HepG2 (cell line): ENCODE data around the gene CAMK1G. TPM values are rescaled to one million over a fixed set of nuclear protein-coding genes. Genes with fewer than 3 reads are reported as not detected.

ENCODE experiments used
- ATAC-seq: fragments of 200-7000 bp; cut with Tn5 transposase; 3 replicates; pipeline ENCODE4 v1.9.1; 2020; ENCODE audit warnings: mild to moderate bottlenecking, moderate library complexity
- BruUV-seq: library from RNA; stranded (reverse); fragments of 400-500 nt; replicated peaks from 2 replicates; lab custom pipeline; 2021; lab: Mats Ljungman, UMichigan
- CTCF ChIA-PET: fragments of 300-600 bp; formaldehyde crosslinking; extraction: SDS; loops from one replicate; lab custom pipeline; 2021; ENCODE audit warnings: low total read pairs, inconsistent platforms, low intra/inter-chr PET ratio; lab: Yijun Ruan, JAX
- POLR2A ChIA-PET: fragments of 350-600 bp; sonication (Branson Sonifier 250); formaldehyde crosslinking; loops from one replicate; lab custom pipeline; 2020; ENCODE audit warnings: antibody characterized with exemption, inconsistent platforms; lab: Yijun Ruan, JAX
- DNase-seq: peaks from one replicate; pipeline ENCODE4 v3.0.0-alpha.2; 2015; ENCODE audit warnings: low spot score
- FAIRE-seq: peaks from 3 replicates; lab custom pipeline; 2011; peaks lifted over from hg19 to GRCh38; lab: Jason Lieb, UNC
- H2AFZ ChIP-seq: one replicate; pipeline ENCODE4 v1.6.1; 2011; ENCODE audit warnings: low read length, inconsistent platforms
- H3K27ac ChIP-seq: fragments of 300-600 bp; 3 replicates; pipeline ENCODE4 v1.8.0; 2011; ENCODE audit warnings: mixed run types, mild to moderate bottlenecking, mixed read lengths, low read length, inconsistent platforms; ENCODE audit not compliant: insufficient read depth; ENCODE audit errors: extremely low read length
- H3K27me3 ChIP-seq, 2 experiments: fragments of 200-600 bp in 1 of 2; 2 replicates in 1 of 2; 3 replicates in 1 of 2; pipeline versions ENCODE4 v1.6.0 to v1.8.0; 2011; ENCODE audit warnings: low read length in 2 of 2, mild to moderate bottlenecking in 2 of 2, moderate library complexity in 2 of 2, inconsistent platforms in 1 of 2; ENCODE audit not compliant: insufficient read depth in 2 of 2, control insufficient read depth in 1 of 2
- H3K36me3 ChIP-seq, 2 experiments: fragments of 200-600 bp in 1 of 2; replicated peaks in 1 of 2; 2 replicates in 1 of 2; 3 replicates in 1 of 2; pipeline versions ENCODE4 v1.5.1 to v1.8.0; 2011; ENCODE audit warnings: low read length in 2 of 2, inconsistent platforms in 1 of 2; ENCODE audit not compliant: insufficient read depth in 2 of 2, control insufficient read depth in 1 of 2
- H3K4me1 ChIP-seq: 2 replicates; pipeline ENCODE4 v1.5.1; 2012; ENCODE audit warnings: low read length, inconsistent platforms; ENCODE audit not compliant: insufficient read depth
- H3K4me2 ChIP-seq: 2 replicates; pipeline ENCODE4 v1.6.0; 2011; ENCODE audit warnings: low read depth, low read length, inconsistent platforms
- H3K4me3 ChIP-seq, 3 experiments: fragments of 200-600 bp in 1 of 3; sonication (generic), shearing (Covaris generic) in 1 of 3; replicated peaks in 1 of 3; 2 replicates each; pipeline ENCODE4 v1.5.1; 2011 to 2016; ENCODE audit warnings: low read length in 3 of 3, inconsistent platforms in 2 of 3, low read depth in 2 of 3, mild to moderate bottlenecking in 2 of 3, control low read depth in 1 of 3, mixed read lengths in 1 of 3; ENCODE audit not compliant: insufficient read depth in 1 of 3
- H3K79me2 ChIP-seq: one replicate; pipeline ENCODE4 v1.6.1; 2011; ENCODE audit warnings: low read length, inconsistent platforms; ENCODE audit not compliant: insufficient read depth
- H3K9ac ChIP-seq: 2 replicates; pipeline ENCODE4 v1.6.0; 2011; ENCODE audit warnings: mild to moderate bottlenecking, low read depth, low read length, inconsistent platforms; ENCODE audit not compliant: insufficient read depth
- H3K9me3 ChIP-seq: 2 replicates; pipeline ENCODE4 v1.5.1; 2012; ENCODE audit warnings: mild to moderate bottlenecking, low read length
- H4K20me1 ChIP-seq: 2 replicates; pipeline ENCODE4 v1.6.0; 2011; ENCODE audit warnings: inconsistent platforms, mild to moderate bottlenecking, low read length, moderate library complexity; ENCODE audit not compliant: insufficient read depth
- BHLHE40 ChIP-seq: IDR thresholded peaks from 2 replicates; pipeline ENCODE4 v1.6.1; 2011; ENCODE audit warnings: low read length, improper control_type of control experiment
- CHCHD3 ChIP-seq: sonication (generic); formaldehyde crosslinking; IDR thresholded peaks from 2 replicates; pipeline ENCODE4 v1.8.0; 2022; ENCODE audit warnings: mild to moderate bottlenecking, missing genetic modification reagents, moderate library complexity
- REXO4 ChIP-seq: sonication (generic); formaldehyde crosslinking; IDR thresholded peaks from 2 replicates; pipeline ENCODE4 v1.8.0; 2022; ENCODE audit warnings: missing genetic modification reagents, mild to moderate bottlenecking, borderline replicate concordance
- SIX4 ChIP-seq: sonication (generic); formaldehyde crosslinking; IDR thresholded peaks from 2 replicates; pipeline ENCODE4 v1.4.0; 2020; ENCODE audit warnings: missing genetic modification reagents
- WGBS: methylation state at CpG from one replicate; pipeline ENCODE4 v1.1.6; 2017; ENCODE audit warnings: low lambda C conversion rate; 5-methylcytosine and 5-hydroxymethylcytosine counted together
- in situ Hi-C: cut with HindIII; loops from 2 replicates; pipeline ENCODE4 v1.10.0; 2017; ENCODE audit warnings: low pct_unique_long_range_greater_than_20kb; ENCODE audit not compliant: extremely low pct_ligation_motif_present
- intact Hi-C: fragments of 100-400 bp; cut with micrococcal nuclease; formaldehyde crosslinking; loops from one replicate; pipeline ENCODE4 v1.10.0; 2022; ENCODE audit not compliant: unreplicated experiment
- polyA plus RNA-seq, 8 experiments: library from polyadenylated mRNA; depleted of rRNA in 3 of 8; stranded (reverse) in 7 of 8; unstranded in 1 of 8; fragments of >200 nt; fragmentation: Illumina TruSeq in 4 of 8; extraction: Trizol in 4 of 8; gene quantifications; 2 replicates each; pipeline versions ENCODE4 v1.2.1 to v1.2.3, GENCODE V29; 2011 to 2016; ENCODE audit warnings: low read depth in 4 of 8, missing spikeins in 1 of 8, mixed read lengths in 1 of 8; ENCODE audit not compliant: insufficient read depth in 1 of 8
- total RNA-seq, 5 experiments: library from RNA; depleted of rRNA; stranded (reverse); fragments of >200 nt; fragmentation: Illumina TruSeq; extraction: Trizol; gene quantifications; 2 replicates each; pipeline ENCODE4 v1.2.3, GENCODE V29; 2016; ENCODE audit warnings: low read depth in 1 of 5
- TF ChIP-seq, protein P1 (sequence below): sonication (generic); formaldehyde crosslinking; IDR thresholded peaks from 2 replicates; pipeline ENCODE4 v1.8.0; 2022; ENCODE audit warnings: mild to moderate bottlenecking, missing genetic modification reagents
- TF ChIP-seq, protein P2 (sequence below): sonication (generic); formaldehyde crosslinking; conservative IDR thresholded peaks from 2 replicates; pipeline ENCODE4 v1.8.0; 2022; ENCODE audit warnings: mild to moderate bottlenecking, moderate library complexity, missing genetic modification reagents
- TF ChIP-seq, protein P3 (sequence below): sonication (generic); formaldehyde crosslinking; IDR thresholded peaks from 2 replicates; pipeline ENCODE4 v1.4.0; 2020; ENCODE audit warnings: mild to moderate bottlenecking, low read depth, missing genetic modification reagents

The CAMK1G gene
- total and polyA plus RNA-seq, 2 of the 13 experiments (the other 11 are each of a cell fraction or from before 2014, with no cell fraction given) = not detected

DNA sequence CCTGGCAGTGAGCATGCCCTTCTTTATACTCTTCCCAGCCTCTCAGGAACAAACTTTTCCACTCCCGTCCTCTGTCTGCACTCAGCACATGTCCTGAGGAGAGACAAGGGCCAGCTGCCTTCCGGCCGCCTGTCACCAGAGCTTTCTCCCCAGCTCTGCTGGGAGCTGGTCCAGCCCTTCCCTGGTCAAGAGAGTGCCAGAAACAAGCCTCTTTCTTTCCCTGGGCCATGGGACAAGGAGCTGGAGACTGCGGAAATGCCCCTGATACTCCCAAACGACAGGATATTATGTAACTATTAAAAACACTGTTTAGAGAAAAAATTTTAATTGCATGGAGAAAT lies 58.3 kb downstream of the CAMK1G start:
- DNase-seq = no peak
- POLR2A ChIA-PET = no interaction called here

More for the DNA sequence above, 58.3 kb downstream of the CAMK1G start:
- no peaks in the 10 kb centered on the region for H3K4me1 ChIP-seq
- no peak overlapping the region for H3K4me3 ChIP-seq
- intact Hi-C loops = no loop called here
- ATAC-seq (no peak), FAIRE-seq (no peak)
- in situ Hi-C loops = no loop called here
- TF ChIP-seq REXO4 (CRISPR knock-in tag) (no peak), BHLHE40 (no peak), SIX4 (no peak), CHCHD3 (CRISPR knock-in tag) (no peak)
- TF ChIP-seq, protein P1, sequence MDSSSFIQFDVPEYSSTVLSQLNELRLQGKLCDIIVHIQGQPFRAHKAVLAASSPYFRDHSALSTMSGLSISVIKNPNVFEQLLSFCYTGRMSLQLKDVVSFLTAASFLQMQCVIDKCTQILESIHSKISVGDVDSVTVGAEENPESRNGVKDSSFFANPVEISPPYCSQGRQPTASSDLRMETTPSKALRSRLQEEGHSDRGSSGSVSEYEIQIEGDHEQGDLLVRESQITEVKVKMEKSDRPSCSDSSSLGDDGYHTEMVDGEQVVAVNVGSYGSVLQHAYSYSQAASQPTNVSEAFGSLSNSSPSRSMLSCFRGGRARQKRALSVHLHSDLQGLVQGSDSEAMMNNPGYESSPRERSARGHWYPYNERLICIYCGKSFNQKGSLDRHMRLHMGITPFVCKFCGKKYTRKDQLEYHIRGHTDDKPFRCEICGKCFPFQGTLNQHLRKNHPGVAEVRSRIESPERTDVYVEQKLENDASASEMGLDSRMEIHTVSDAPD (CRISPR knock-in tag) = no peak
- TF ChIP-seq, protein P2, sequence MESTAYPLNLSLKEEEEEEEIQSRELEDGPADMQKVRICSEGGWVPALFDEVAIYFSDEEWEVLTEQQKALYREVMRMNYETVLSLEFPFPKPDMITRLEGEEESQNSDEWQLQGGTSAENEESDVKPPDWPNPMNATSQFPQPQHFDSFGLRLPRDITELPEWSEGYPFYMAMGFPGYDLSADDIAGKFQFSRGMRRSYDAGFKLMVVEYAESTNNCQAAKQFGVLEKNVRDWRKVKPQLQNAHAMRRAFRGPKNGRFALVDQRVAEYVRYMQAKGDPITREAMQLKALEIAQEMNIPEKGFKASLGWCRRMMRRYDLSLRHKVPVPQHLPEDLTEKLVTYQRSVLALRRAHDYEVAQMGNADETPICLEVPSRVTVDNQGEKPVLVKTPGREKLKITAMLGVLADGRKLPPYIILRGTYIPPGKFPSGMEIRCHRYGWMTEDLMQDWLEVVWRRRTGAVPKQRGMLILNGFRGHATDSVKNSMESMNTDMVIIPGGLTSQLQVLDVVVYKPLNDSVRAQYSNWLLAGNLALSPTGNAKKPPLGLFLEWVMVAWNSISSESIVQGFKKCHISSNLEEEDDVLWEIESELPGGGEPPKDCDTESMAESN (CRISPR knock-in tag) = no peak
- TF ChIP-seq, protein P3, sequence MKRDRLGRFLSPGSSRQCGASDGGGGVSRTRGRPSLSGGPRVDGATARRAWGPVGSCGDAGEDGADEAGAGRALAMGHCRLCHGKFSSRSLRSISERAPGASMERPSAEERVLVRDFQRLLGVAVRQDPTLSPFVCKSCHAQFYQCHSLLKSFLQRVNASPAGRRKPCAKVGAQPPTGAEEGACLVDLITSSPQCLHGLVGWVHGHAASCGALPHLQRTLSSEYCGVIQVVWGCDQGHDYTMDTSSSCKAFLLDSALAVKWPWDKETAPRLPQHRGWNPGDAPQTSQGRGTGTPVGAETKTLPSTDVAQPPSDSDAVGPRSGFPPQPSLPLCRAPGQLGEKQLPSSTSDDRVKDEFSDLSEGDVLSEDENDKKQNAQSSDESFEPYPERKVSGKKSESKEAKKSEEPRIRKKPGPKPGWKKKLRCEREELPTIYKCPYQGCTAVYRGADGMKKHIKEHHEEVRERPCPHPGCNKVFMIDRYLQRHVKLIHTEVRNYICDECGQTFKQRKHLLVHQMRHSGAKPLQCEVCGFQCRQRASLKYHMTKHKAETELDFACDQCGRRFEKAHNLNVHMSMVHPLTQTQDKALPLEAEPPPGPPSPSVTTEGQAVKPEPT (CRISPR knock-in tag) = no peak
- no peaks in the 10 kb centered on the region for H4K20me1 ChIP-seq
- no peaks in the 10 kb centered on the region; a peak in 1 of 5 replicates for H3K27me3 ChIP-seq
- no peak overlapping the region for H3K4me2 ChIP-seq
- no peak overlapping the region for H3K27ac ChIP-seq
- CTCF ChIA-PET = no interaction called here
- no peak overlapping the region for H3K9ac ChIP-seq
- BruUV-seq = no TSS peak
- 68% methylated on average over 5 of the region's 5 CpGs for WGBS
- H3K9me3 ChIP-seq = no peaks in the 10 kb centered on the region
- H3K79me2 ChIP-seq = no peaks in the 10 kb centered on the region
- H3K36me3 ChIP-seq = no peaks in the 10 kb centered on the region
- H2AFZ ChIP-seq = no peak overlapping the region
